H1 (cell line): ENCODE data around the gene PTPRO.

ENCODE experiments used
- CTCF ChIP-seq, 3 experiments: IDR thresholded peaks; 1 replicate in 2 of 3; 2 replicates in 1 of 3; pipeline versions ENCODE4 v1.5.1 to v1.6.1; 2011; ENCODE audit warnings: low read length in 3 of 3, mild to moderate bottlenecking in 3 of 3, inconsistent platforms in 2 of 3, low read depth in 1 of 3, moderate library complexity in 1 of 3; ENCODE audit not compliant: insufficient read depth in 1 of 3; ENCODE audit errors: control extremely low read depth in 1 of 3
- SIN3A ChIP-seq, 2 experiments: IDR thresholded peaks in 1 of 2; conservative IDR thresholded peaks in 1 of 2; 2 replicates each; pipeline ENCODE4 v1.6.1; 2011 to 2012; ENCODE audit warnings: low read length in 2 of 2, improper control_type of control experiment in 1 of 2, low read depth in 1 of 2, mild to moderate bottlenecking in 1 of 2

GRCh38 chr12:15276088-15276698, 46.1 kb upstream of the PTPRO start:
- peak in 2 of 3 experiments; percentile 67 to 71; a peak in 3 of 4 replicates for TF ChIP-seq CTCF (IDR thresholded peaks at IDR 0.05; ENCODE audit: control extremely low read depth in 1 of 3, insufficient read depth in 1 of 3, low read depth in 1 of 3, low read length in 3 of 3)
- TF ChIP-seq SIN3A (conservative IDR thresholded peaks at IDR 0.05 in 1 of 2, IDR thresholded peaks at IDR 0.05 in 1 of 2; ENCODE audit: low read depth in 1 of 2, low read length in 2 of 2): no peak
